ENCODE data around the gene CD83.

The CD83 gene

GRCh38 chr6:14126191-14126590, 8.6 kb downstream of the CD83 start:
- no peak for DNase-seq (ENCODE audit: low read depth)

- no peak for DNase-seq (ENCODE audit: low read depth)
Observed at GRCh38 chr6:14127611-14128010, 10.0 kb downstream of the CD83 start.

- DNase-seq (ENCODE audit: low read depth) = no peak
Observed at GRCh38 chr6:14128012-14128411, 10.4 kb downstream of the CD83 start.

GRCh38 chr6:14128746-14129145, 11.2 kb downstream of the CD83 start:
- DNase-seq (ENCODE audit: low read depth) = no peak

- DNase-seq (ENCODE audit: low read depth) = peak; percentile 7
Observed at GRCh38 chr6:14129575-14129974, 12.0 kb downstream of the CD83 start.

GRCh38 chr6:14130435-14131075, 13.0 kb downstream of the CD83 start:
- DNase-seq (ENCODE audit: low read depth) = no peak

- DNase-seq (ENCODE audit: low read depth) = no peak
Observed at GRCh38 chr6:14131579-14131978, 14.0 kb downstream of the CD83 start.

- no peak for DNase-seq (ENCODE audit: low read depth)
Observed at GRCh38 chr6:14132244-14132920, 14.8 kb downstream of the CD83 start.

GRCh38 chr6:14132921-14133275, 15.3 kb downstream of the CD83 start:
- no peak for DNase-seq (ENCODE audit: low read depth)

GRCh38 chr6:14134211-14134910, 16.8 kb downstream of the CD83 start:
- DNase-seq (ENCODE audit: low read depth) = no peak

- no peak for DNase-seq (ENCODE audit: low read depth)
Observed at GRCh38 chr6:14135893-14136539, 18.4 kb downstream of the CD83 start.

- DNase-seq (ENCODE audit: low read depth) = no peak
Observed at GRCh38 chr6:14138701-14139215, 21.2 kb downstream of the CD83 start.

GRCh38 chr6:14141351-14142062, 23.9 kb downstream of the CD83 start:
- DNase-seq (ENCODE audit: low read depth) = no peak

GRCh38 chr6:14142063-14142450, 24.5 kb downstream of the CD83 start:
- no peak for DNase-seq (ENCODE audit: low read depth)

- no peak for DNase-seq (ENCODE audit: low read depth)
Observed at GRCh38 chr6:14142511-14143223, 25.1 kb downstream of the CD83 start.

GRCh38 chr6:14143305-14143704, 25.7 kb downstream of the CD83 start:
- DNase-seq (ENCODE audit: low read depth) = no peak

GRCh38 chr6:14144678-14145113, 27.1 kb downstream of the CD83 start:
- no peak for DNase-seq (ENCODE audit: low read depth)

GRCh38 chr6:14146506-14147096, 29.0 kb downstream of the CD83 start:
- DNase-seq (ENCODE audit: low read depth) = no peak

- DNase-seq (ENCODE audit: low read depth) = no peak
Observed at GRCh38 chr6:14147891-14148290, 30.3 kb downstream of the CD83 start.

GRCh38 chr6:14148471-14148870, 30.9 kb downstream of the CD83 start:
- no peak for DNase-seq (ENCODE audit: low read depth)

Measured in GM04503 (cell line).